ENCODE data around the gene SLITRK4.

SLITRK4 gene

DNA sequence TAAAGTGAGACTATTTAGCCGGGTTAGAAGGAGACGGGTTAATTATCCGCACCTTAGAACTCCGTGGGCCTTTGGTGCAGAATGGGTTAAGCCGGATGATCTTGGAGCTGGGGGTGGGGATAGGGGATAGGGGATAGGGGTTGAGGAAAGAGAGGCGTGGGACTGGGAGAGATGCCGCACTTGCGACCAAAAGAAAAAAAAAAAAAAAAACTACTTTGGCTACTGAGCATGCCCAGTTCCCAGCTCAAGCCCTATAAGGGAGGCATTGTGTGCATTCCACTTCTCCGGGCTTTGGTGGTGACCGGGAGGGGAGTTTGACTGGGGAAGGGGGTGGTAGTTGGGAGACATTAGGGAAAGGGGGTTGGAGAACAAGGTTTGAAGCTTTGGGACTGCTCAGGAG is at the start of gene SLITRK4:
TSS of gene SLITRK4 (minus strand) at position 187 of the 400 bp plus-strand sequence. CDS start 4,993 bp downstream, outside the sequence.
- TF ChIP-seq ZC3H10 (CRISPR knock-in tag; IDR thresholded peaks at IDR 0.05) (no peak), ZNF70 (CRISPR knock-in tag; IDR thresholded peaks at IDR 0.05) (no peak), ZNF8 (CRISPR knock-in tag; IDR thresholded peaks at IDR 0.05) (no peak), ISL1 (CRISPR knock-in tag; IDR thresholded peaks at IDR 0.05) (no peak), ARNTL (CRISPR knock-in tag; IDR thresholded peaks at IDR 0.05; ENCODE audit: borderline replicate concordance, low read depth) (no peak), PPARA (CRISPR knock-in tag; IDR thresholded peaks at IDR 0.05; ENCODE audit: borderline replicate concordance) (no peak), TCF4 (CRISPR knock-in tag; IDR thresholded peaks at IDR 0.05; ENCODE audit: borderline replicate concordance) (no peak), BACH2 (CRISPR knock-in tag; IDR thresholded peaks at IDR 0.05; ENCODE audit: borderline replicate concordance) (no peak), OSR1 (CRISPR knock-in tag; IDR thresholded peaks at IDR 0.05) (no peak)
- TF ChIP-seq, protein P1, sequence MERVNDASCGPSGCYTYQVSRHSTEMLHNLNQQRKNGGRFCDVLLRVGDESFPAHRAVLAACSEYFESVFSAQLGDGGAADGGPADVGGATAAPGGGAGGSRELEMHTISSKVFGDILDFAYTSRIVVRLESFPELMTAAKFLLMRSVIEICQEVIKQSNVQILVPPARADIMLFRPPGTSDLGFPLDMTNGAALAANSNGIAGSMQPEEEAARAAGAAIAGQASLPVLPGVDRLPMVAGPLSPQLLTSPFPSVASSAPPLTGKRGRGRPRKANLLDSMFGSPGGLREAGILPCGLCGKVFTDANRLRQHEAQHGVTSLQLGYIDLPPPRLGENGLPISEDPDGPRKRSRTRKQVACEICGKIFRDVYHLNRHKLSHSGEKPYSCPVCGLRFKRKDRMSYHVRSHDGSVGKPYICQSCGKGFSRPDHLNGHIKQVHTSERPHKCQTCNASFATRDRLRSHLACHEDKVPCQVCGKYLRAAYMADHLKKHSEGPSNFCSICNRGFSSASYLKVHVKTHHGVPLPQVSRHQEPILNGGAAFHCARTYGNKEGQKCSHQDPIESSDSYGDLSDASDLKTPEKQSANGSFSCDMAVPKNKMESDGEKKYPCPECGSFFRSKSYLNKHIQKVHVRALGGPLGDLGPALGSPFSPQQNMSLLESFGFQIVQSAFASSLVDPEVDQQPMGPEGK (CRISPR knock-in tag; IDR thresholded peaks at IDR 0.05; ENCODE audit: borderline replicate concordance) = no peak
- TF ChIP-seq, protein P2, sequence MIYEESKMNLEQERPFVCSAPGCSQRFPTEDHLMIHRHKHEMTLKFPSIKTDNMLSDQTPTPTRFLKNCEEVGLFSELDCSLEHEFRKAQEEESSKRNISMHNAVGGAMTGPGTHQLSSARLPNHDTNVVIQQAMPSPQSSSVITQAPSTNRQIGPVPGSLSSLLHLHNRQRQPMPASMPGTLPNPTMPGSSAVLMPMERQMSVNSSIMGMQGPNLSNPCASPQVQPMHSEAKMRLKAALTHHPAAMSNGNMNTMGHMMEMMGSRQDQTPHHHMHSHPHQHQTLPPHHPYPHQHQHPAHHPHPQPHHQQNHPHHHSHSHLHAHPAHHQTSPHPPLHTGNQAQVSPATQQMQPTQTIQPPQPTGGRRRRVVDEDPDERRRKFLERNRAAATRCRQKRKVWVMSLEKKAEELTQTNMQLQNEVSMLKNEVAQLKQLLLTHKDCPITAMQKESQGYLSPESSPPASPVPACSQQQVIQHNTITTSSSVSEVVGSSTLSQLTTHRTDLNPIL (CRISPR knock-in tag; IDR thresholded peaks at IDR 0.05; ENCODE audit: low read depth) = no peak
- TF ChIP-seq, protein P3, sequence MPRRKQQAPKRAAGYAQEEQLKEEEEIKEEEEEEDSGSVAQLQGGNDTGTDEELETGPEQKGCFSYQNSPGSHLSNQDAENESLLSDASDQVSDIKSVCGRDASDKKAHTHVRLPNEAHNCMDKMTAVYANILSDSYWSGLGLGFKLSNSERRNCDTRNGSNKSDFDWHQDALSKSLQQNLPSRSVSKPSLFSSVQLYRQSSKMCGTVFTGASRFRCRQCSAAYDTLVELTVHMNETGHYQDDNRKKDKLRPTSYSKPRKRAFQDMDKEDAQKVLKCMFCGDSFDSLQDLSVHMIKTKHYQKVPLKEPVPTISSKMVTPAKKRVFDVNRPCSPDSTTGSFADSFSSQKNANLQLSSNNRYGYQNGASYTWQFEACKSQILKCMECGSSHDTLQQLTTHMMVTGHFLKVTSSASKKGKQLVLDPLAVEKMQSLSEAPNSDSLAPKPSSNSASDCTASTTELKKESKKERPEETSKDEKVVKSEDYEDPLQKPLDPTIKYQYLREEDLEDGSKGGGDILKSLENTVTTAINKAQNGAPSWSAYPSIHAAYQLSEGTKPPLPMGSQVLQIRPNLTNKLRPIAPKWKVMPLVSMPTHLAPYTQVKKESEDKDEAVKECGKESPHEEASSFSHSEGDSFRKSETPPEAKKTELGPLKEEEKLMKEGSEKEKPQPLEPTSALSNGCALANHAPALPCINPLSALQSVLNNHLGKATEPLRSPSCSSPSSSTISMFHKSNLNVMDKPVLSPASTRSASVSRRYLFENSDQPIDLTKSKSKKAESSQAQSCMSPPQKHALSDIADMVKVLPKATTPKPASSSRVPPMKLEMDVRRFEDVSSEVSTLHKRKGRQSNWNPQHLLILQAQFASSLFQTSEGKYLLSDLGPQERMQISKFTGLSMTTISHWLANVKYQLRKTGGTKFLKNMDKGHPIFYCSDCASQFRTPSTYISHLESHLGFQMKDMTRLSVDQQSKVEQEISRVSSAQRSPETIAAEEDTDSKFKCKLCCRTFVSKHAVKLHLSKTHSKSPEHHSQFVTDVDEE (CRISPR knock-in tag; IDR thresholded peaks at IDR 0.05) = no peak
- ATAC-seq = no peak

DNA sequence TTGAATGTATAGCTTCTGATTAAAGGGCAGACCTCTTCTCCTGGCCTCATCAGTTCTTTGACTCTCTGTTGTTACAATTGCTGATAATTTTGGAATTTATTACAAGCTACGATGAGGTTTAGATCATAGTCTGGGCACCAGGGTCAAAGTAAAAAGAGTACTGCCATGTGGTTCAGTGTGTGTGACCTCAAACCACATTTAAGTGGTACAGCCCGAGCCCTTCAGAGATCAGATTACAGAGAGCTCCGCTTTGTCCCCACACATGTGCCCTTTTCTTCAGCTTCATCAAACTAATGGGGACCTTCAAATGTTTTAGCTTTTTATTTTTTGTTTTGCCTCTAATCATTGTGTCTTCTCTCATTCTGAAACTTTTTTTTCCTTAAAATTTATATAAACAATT is 47.6 kb upstream of the SLITRK4 start:
- no peak for TF ChIP-seq ISL1 (CRISPR knock-in tag; IDR thresholded peaks at IDR 0.05)
- TF ChIP-seq SNAI2 (CRISPR knock-in tag; IDR thresholded peaks at IDR 0.05) = no peak
- TF ChIP-seq GLIS3 (CRISPR knock-in tag; IDR thresholded peaks at IDR 0.05) = no peak
- TF ChIP-seq ESRRG (CRISPR knock-in tag; IDR thresholded peaks at IDR 0.05) = no peak
- TF ChIP-seq ARNTL (CRISPR knock-in tag; IDR thresholded peaks at IDR 0.05; ENCODE audit: borderline replicate concordance, low read depth) = no peak
- no peak for ATAC-seq

DNA sequence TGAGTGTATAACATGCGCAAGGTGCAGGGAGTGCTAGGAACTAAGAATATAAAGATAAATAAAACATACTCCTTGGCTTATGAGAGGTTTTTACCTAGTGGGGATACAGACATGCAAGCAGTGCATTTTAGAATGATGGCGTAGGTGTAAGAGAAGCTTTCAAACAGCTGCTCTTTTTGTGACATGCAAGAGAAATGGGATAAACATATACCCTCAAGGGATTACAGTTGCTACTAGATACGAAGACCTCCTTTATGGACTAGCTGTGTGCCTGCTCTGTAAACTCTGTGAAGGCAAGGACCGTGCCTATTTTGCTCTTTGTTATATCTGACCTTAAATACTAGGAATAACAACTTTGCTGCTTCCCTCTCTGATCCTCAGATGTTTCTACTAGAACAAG is 39.0 kb upstream of the SLITRK4 start:
- ATAC-seq = no peak
- TF ChIP-seq, protein P4, sequence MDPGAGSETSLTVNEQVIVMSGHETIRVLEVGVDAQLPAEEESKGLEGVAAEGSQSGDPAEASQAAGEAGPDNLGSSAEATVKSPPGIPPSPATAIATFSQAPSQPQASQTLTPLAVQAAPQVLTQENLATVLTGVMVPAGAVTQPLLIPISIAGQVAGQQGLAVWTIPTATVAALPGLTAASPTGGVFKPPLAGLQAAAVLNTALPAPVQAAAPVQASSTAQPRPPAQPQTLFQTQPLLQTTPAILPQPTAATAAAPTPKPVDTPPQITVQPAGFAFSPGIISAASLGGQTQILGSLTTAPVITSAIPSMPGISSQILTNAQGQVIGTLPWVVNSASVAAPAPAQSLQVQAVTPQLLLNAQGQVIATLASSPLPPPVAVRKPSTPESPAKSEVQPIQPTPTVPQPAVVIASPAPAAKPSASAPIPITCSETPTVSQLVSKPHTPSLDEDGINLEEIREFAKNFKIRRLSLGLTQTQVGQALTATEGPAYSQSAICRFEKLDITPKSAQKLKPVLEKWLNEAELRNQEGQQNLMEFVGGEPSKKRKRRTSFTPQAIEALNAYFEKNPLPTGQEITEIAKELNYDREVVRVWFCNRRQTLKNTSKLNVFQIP (CRISPR knock-in tag; IDR thresholded peaks at IDR 0.05; ENCODE audit: borderline replicate concordance, low read depth) = no peak
- TF ChIP-seq OSR1 (CRISPR knock-in tag; IDR thresholded peaks at IDR 0.05) (no peak), ZNF8 (CRISPR knock-in tag; IDR thresholded peaks at IDR 0.05) (no peak), ZFP30 (CRISPR knock-in tag; IDR thresholded peaks at IDR 0.05) (no peak), ZC3H10 (CRISPR knock-in tag; IDR thresholded peaks at IDR 0.05) (no peak), SNAI2 (CRISPR knock-in tag; IDR thresholded peaks at IDR 0.05) (no peak), ISL1 (CRISPR knock-in tag; IDR thresholded peaks at IDR 0.05) (no peak), RARB (CRISPR knock-in tag; IDR thresholded peaks at IDR 0.05) (no peak), CSDC2 (CRISPR knock-in tag; IDR thresholded peaks at IDR 0.05) (no peak)
- TF ChIP-seq, protein P5, sequence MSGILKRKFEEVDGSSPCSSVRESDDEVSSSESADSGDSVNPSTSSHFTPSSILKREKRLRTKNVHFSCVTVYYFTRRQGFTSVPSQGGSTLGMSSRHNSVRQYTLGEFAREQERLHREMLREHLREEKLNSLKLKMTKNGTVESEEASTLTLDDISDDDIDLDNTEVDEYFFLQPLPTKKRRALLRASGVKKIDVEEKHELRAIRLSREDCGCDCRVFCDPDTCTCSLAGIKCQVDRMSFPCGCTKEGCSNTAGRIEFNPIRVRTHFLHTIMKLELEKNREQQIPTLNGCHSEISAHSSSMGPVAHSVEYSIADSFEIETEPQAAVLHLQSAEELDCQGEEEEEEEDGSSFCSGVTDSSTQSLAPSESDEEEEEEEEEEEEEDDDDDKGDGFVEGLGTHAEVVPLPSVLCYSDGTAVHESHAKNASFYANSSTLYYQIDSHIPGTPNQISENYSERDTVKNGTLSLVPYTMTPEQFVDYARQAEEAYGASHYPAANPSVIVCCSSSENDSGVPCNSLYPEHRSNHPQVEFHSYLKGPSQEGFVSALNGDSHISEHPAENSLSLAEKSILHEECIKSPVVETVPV (CRISPR knock-in tag; IDR thresholded peaks at IDR 0.05) = no peak
- TF ChIP-seq, protein P3 (CRISPR knock-in tag; IDR thresholded peaks at IDR 0.05) = no peak

All from SK-N-SH treated with all-trans-retinoic acid at 6 μM for 48 hours (cell line).